ENCODE measurements around the gene PDSS2.

- TF ChIP-seq CTCF (IDR thresholded peaks at IDR 0.05; ENCODE audit: low read depth, low read length, poor library complexity, severe bottlenecking) (no peak), EZH2phosphoT487 (IDR thresholded peaks at IDR 0.05; ENCODE audit: borderline replicate concordance, low read length) (no peak)
These were observed 178.6 kb downstream of the PDSS2 start for GRCh38 chr6:107280791-107281190.

Measured in DOHH2 (cell line).